Mononuclear cell (primary cell): Measurements from ENCODE around the gene ACER2. TPM values are rescaled to one million over a fixed set of nuclear protein-coding genes. Genes with fewer than 3 reads are reported as not detected.
"Not testable (repeated sequence)": the region's sequence is repeated elsewhere in the genome, so short reads cannot be mapped to it uniquely, and the experiment has no call there.

Experiments
- H3K27me3 ChIP-seq: 2 replicates; pipeline ENCODE4 v1.6.0; 2011; ENCODE audit warnings: low read length, control low read depth; ENCODE audit not compliant: insufficient read depth
- H3K4me1 ChIP-seq: 2 replicates; pipeline ENCODE4 v1.5.1; 2011; ENCODE audit warnings: mild to moderate bottlenecking, low read length, control low read depth; ENCODE audit not compliant: insufficient read depth
- H3K4me3 ChIP-seq: 2 replicates; pipeline ENCODE4 v1.5.1; 2011; ENCODE audit warnings: mild to moderate bottlenecking, low read length, moderate library complexity
- H3K9me3 ChIP-seq: 2 replicates; pipeline ENCODE4 v1.5.1; 2011; ENCODE audit warnings: low read depth, mild to moderate bottlenecking, control low read depth, low read length
- total RNA-seq: library from RNA; depleted of rRNA; stranded (reverse); fragments of >200 nt; gene quantifications from one replicate; pipeline ENCODE4 v1.2.3, GENCODE V29; 2012

The ACER2 gene
- total RNA-seq, 1 donor, result 4.2 TPM

DNA sequence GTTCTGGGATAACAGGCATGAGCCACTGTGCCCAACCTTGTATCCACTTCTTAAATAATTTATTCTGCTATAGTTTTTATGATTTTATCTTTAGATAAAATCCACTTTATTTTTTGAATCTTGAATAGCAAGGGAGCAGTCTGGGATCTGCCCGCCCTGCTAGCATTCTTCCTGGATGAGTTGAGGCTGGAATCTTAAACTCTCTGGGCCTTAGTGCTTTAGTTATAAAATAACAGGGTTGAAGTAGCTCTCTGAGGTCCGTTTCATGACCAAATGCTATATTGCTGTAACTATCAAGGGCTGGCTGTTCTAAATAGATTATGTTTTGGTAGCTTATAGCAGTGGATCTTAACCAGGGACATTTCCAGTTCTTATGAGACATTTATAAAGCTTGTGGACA, 20.8 kb downstream of the ACER2 start:
- no peaks in the 10 kb centered on the region for H3K4me1 ChIP-seq
- no peaks in the 10 kb centered on the region for H3K9me3 ChIP-seq
- H3K27me3 ChIP-seq, result no peaks in the 10 kb centered on the region
- no peak overlapping the region for H3K4me3 ChIP-seq

- H3K27me3 ChIP-seq, result no peaks in the 10 kb centered on the region
- no peak overlapping the region for H3K4me3 ChIP-seq
- no peaks in the 10 kb centered on the region for H3K9me3 ChIP-seq
- no peaks in the 10 kb centered on the region for H3K4me1 ChIP-seq
Observed at GRCh38 chr9:19430201-19430760, 21.5 kb downstream of the ACER2 start.

DNA sequence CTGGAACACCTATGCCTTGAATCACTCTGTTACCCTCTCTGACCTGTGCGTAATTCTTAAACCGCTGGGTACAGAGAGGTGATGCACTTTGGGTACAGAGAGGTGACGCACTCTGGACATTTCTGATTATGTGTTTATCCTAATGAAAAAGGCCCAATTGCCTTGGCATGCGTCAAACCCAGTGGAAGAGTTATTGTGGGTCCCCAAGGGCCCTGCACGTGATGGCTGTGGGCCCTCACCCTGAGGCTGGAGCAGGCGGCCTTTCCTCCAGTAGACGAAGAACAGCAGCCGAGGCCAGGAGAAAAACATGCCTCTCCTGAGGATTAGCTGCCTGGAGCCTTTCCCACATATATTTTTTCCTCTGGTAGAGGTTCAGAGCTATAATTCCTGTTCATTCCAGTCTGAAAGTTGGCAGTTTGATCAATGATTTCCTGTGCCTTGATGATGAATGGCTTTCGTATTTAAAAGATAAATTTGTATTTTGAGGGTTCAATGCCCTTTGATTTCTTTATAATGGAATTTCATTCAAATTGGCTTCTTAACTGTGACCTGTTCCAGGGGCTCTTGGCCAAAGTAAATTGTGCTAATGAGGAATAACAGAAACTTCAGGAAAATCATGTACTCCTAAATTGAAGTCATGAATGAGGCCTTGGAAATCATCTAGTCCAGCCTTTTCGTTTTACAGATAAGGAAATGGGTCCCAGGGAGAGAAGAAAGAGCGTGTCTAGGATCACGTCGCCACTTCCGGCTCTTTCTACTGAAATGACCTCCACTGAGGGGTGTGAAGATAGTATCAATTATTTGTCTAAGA, 22.8 kb downstream of the ACER2 start:
- no peaks in the 10 kb centered on the region for H3K4me1 ChIP-seq
- H3K4me3 ChIP-seq, result no peak overlapping the region
- no peaks in the 10 kb centered on the region for H3K9me3 ChIP-seq
- H3K27me3 ChIP-seq, result no peaks in the 10 kb centered on the region

DNA sequence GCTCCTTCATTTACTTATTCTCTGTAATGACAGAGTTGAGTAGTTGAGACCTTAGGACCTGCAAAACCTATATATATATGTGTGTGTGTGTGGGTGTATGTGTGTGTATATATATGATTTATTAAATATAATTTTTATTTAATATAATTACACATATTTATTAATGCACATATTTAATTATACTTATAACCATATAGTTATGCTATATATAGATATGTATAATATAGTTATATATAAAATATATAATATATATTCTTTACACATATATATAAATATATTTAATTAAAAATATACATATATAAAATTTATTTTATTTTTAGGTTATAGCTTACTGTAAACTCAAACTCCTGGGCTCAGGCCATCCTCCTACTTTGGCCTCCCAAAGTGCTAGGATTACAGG, 23.7 kb downstream of the ACER2 start:
- no peaks in the 10 kb centered on the region for H3K4me1 ChIP-seq
- no peaks in the 10 kb centered on the region for H3K27me3 ChIP-seq
- H3K9me3 ChIP-seq, result no peaks in the 10 kb centered on the region
- H3K4me3 ChIP-seq, result no peak overlapping the region

- not testable (repeated sequence) for H3K4me1 ChIP-seq, H3K9me3 ChIP-seq, H3K27me3 ChIP-seq, H3K4me3 ChIP-seq
Observed at GRCh38 chr9:19433729-19434128, 24.9 kb downstream of the ACER2 start.

DNA sequence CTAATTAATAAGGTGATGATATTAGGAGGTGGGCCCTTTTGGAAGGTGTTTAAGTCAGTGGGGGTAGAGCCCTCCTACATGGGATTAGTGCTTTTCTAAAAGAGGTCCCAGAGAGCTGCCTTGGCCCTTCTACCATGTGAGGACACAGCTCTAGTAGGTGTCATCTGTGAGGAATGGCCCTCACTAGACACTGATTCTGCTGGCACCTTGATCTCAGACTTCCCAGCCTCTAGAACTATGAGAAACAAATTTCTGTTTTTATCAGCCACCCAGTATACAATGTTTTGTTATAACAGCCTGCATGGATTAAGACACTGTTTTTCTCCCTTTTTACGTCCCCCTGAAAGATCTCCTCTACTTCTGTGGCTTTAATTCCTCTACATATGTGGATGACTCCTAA, 31.6 kb downstream of the ACER2 start:
- Histone ChIP-seq H3K4me1 (peaks cover 7% of the 10 kb centered on the region), H3K4me3 (no peak overlapping the region), H3K9me3 (no peaks in the 10 kb centered on the region), H3K27me3 (no peaks in the 10 kb centered on the region)

- H3K9me3 ChIP-seq, result no peaks in the 10 kb centered on the region
- H3K4me3 ChIP-seq, result no peak overlapping the region
- peaks cover 7% of the 10 kb centered on the region for H3K4me1 ChIP-seq
- H3K27me3 ChIP-seq, result no peaks in the 10 kb centered on the region
Observed at GRCh38 chr9:19440823-19441580, 32.2 kb downstream of the ACER2 start.

DNA sequence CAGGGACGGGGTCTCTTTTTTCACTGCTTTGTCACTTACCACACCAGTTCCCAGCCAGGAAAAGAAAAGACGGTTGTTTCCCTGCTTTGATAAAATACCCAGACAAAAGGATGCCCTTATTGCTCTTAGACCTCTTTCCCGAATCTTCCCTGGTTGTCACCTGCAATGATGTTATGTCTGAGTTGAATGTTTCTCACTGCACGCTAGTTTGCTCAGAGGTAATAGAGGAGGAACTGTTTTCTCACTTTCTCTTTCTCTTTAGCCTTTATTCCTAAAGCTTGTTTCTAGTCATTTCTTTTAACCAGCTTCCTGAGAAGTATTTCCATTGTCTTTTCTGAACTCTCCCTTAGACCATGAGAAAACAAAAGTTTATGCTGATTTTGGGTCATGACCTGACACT, 32.9 kb downstream of the ACER2 start:
- Histone ChIP-seq H3K27me3 (no peaks in the 10 kb centered on the region), H3K4me1 (peaks cover 7% of the 10 kb centered on the region), H3K9me3 (no peaks in the 10 kb centered on the region), H3K4me3 (peak overlapping the region; percentile 8)

DNA sequence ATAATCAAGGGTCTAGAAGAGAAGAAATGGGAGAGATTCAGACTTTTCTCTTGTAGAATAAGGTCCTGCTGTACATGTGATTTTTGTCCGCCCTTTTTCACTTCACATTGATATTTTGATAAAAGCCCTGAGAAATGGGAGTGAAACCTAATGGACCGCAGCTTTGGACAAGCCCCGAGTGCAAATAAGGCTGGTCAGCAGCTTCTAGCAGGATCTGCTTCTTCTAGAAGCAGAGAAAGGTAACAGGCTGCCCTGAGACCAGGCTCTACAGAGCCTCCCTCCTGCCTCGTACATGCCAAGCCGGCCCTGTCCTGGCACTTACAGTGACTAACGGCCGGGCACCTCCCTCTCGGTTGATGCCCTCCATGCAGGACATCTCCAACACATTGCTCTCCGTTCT, 33.4 kb downstream of the ACER2 start:
- Histone ChIP-seq H3K4me3 (no peak overlapping the region), H3K4me1 (peaks cover 7% of the 10 kb centered on the region), H3K27me3 (no peaks in the 10 kb centered on the region), H3K9me3 (no peaks in the 10 kb centered on the region)

DNA sequence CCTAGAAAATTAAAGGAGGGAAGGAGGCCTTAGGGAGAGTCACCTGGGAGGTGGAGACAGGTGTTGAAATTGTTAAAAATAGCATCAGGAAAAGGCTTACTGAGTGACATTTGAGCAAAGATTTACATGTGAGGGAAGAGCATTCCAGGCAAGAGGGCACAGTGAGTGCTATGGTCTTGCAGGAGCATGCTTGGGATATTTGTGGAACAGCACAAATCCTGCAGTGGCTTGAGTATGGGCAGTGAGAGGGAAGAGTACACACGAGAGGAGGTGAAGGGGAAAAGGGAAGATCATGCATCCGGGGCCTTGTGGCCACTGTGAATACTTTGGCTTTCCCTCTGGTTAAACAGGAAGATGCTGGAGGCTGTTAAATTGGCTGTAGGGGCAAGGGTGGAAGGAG, 36.6 kb downstream of the ACER2 start:
- Histone ChIP-seq H3K27me3 (no peaks in the 10 kb centered on the region), H3K4me1 (peaks cover 7% of the 10 kb centered on the region), H3K9me3 (no peaks in the 10 kb centered on the region), H3K4me3 (no peak overlapping the region)

DNA sequence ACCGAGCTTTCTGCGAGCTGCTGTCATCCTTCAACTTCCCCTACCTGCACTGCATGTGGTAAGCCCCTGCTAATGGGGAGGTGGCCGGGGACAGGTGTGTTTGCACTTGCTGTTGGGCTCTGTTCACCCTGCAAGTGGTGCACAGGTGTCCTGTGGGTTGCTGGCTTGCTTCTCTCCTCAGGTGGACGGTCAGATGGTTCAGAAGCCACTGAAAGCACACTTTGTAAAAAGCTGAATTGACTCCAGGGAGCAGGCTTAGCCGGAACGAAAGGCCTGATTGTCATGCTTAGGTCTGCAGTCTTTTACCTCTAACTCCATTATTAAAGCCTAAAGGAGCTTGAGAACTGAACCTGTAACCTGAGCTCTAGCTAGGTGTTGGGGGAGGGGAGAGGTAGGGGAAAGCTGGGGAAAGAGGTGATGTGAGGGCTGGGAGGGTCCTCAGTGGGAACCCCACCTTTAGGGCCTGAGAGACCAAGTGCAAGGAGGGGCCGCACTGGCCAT, 37.6 kb downstream of the ACER2 start:
- Histone ChIP-seq H3K9me3 (no peaks in the 10 kb centered on the region), H3K27me3 (no peaks in the 10 kb centered on the region), H3K4me3 (no peak overlapping the region), H3K4me1 (no peaks in the 10 kb centered on the region)

DNA sequence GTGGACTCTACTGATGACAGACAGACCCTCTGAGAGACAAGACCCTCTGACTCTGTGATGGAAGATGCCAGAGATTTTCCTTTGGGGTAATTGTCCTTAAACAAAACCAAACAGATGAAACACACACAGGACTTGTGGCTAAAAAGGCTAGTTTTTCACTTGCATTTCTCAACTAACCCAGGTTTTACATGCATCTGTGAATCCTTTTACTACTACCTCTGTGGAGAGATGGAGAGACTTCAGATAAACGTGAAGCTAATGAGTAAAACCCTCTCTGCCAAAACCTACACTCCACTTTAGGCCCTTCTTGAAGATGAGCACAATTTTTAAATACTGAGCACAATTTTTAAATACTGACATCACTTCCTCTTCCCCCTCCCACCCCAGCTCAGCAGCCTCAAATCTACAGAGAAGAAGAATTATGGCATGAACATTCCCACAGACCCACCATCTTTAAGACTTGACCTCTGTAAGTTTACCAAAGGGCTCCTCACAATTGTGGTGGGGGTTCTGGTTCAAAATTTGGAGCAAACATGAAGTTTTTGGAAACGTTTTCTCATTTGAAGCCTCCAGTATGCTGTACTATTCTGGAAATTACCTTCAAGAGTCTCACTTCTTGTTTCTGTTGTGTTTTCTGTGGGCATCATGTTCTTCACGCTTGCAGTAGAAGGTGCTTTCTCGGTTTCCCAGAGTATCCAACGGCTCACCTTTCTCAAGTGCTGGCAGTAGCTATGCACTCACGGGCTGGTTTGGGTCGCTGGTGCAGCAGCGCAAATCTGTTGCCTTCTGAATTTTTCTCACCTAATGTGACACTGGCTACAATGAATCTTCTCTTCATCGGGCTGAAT, 42.7 kb downstream of the ACER2 start:
- no peak overlapping the region for H3K4me3 ChIP-seq

GRCh38 chr9:19456426-19456825, 47.6 kb downstream of the ACER2 start:
- Histone ChIP-seq H3K27me3 (no peaks in the 10 kb centered on the region), H3K9me3 (no peaks in the 10 kb centered on the region), H3K4me3 (no peak overlapping the region), H3K4me1 (peaks cover 7% of the 10 kb centered on the region)

More for the DNA sequence above, 42.7 kb downstream of the ACER2 start:
- Histone ChIP-seq H3K9me3 (no peaks in the 10 kb centered on the region), H3K4me1 (no peaks in the 10 kb centered on the region), H3K27me3 (no peaks in the 10 kb centered on the region)

DNA sequence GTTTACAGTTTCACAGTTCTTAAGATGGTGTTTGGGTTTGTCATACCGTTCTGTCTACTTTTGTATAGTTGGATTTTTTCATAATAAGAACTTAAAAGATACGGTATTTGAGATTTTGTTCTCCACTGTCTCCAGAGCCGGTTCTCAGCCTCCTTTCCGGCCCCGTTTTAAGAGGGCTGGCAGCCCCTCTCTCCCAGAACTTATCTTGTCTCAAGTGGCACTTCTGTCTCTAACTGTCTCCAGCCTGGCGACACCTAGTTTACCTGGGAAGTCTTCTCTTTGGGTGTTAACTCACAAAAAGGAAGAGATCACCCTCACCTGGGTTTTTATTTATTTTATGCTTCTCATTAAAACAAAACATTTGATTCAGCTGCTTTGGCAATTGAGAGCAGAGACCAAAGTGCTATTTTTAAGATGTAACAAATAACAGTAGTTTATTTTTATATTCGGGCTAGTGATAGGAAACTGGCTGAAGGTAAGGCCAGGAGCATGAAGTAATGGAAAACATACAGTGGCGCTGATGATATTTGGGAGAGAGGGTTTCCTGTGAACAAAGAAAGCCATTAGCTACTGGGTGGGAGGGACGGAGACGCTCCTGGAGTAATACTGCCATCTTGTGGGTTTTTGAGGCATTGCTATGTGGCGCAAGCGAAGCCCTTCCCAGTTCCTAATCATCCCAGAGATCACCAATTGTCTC, 48.3 kb downstream of the ACER2 start:
- Histone ChIP-seq H3K9me3 (no peaks in the 10 kb centered on the region), H3K4me3 (no peak overlapping the region), H3K4me1 (peaks cover 7% of the 10 kb centered on the region), H3K27me3 (no peaks in the 10 kb centered on the region)
